GM23338 (cell line): ENCODE measurements around the gene MYO3B. TPM values are rescaled to one million over a fixed set of nuclear protein-coding genes. Genes with fewer than 3 reads are reported as not detected.

Experiments used
- ATAC-seq: fragments of 200-7000 bp; cut with Tn5 transposase; 3 replicates; pipeline ENCODE4 v1.9.1; 2020
- DNase-seq: peaks from one replicate; pipeline ENCODE4 v3.0.0-alpha.2; 2015; ENCODE audit warnings: low spot score
- H2AFZ ChIP-seq: fragments of 200-600 bp; sonication (generic); 2 replicates; pipeline ENCODE4 v1.8.0; 2016; ENCODE audit warnings: antibody characterized with exemption, mild to moderate bottlenecking, moderate library complexity
- H3F3A ChIP-seq: fragments of 200-600 bp; sonication (generic); replicated peaks from 2 replicates; pipeline ENCODE4 v1.8.0; 2017; ENCODE audit warnings: antibody characterized with exemption, mixed run types, low read depth
- H3K27ac ChIP-seq: fragments of 200-600 bp; sonication (generic); 2 replicates; pipeline ENCODE4 v1.6.1; 2016; ENCODE audit warnings: low read depth
- H3K27me3 ChIP-seq: fragments of 200-600 bp; sonication (generic); 2 replicates; pipeline ENCODE4 v1.8.0; 2016; ENCODE audit warnings: mild to moderate bottlenecking, mixed run types, moderate library complexity; ENCODE audit not compliant: insufficient read depth
- H3K36me3 ChIP-seq: fragments of 200-600 bp; sonication (generic); 2 replicates; pipeline ENCODE4 v1.8.0; 2016; ENCODE audit warnings: mild to moderate bottlenecking; ENCODE audit not compliant: insufficient read depth
- H3K4me1 ChIP-seq: fragments of 200-600 bp; sonication (generic); 2 replicates; pipeline ENCODE4 v1.8.0; 2016; ENCODE audit warnings: mild to moderate bottlenecking, moderate library complexity; ENCODE audit not compliant: insufficient read depth
- H3K4me2 ChIP-seq: fragments of 200-600 bp; sonication (generic); 2 replicates; pipeline ENCODE4 v1.7.1; 2017; ENCODE audit warnings: mixed run types
- H3K4me3 ChIP-seq: fragments of 200-600 bp; sonication (generic); 2 replicates; pipeline ENCODE4 v1.6.1; 2016; ENCODE audit warnings: mixed run types
- H3K79me2 ChIP-seq: fragments of 200-600 bp; sonication (generic); replicated peaks from 2 replicates; pipeline ENCODE4 v1.8.0; 2017; ENCODE audit warnings: mild to moderate bottlenecking; ENCODE audit not compliant: insufficient read depth
- H3K9me2 ChIP-seq: fragments of 200-600 bp; sonication (generic); 2 replicates; pipeline ENCODE4 v1.8.0; 2017; ENCODE audit not compliant: insufficient read depth
- H4K20me1 ChIP-seq: fragments of 200-600 bp; sonication (generic); replicated peaks from 2 replicates; pipeline ENCODE4 v1.8.0; 2017; ENCODE audit warnings: mild to moderate bottlenecking; ENCODE audit not compliant: insufficient read depth
- H3K27ac Mint-ChIP-seq: 2 replicates; pipeline ENCODE4 v1.8.0; 2020; ENCODE audit warnings: inconsistent platforms, mild to moderate bottlenecking, moderate library complexity, mixed read lengths
- H3K27me3 Mint-ChIP-seq: 3 replicates; pipeline ENCODE4 v1.8.0; 2022; ENCODE audit warnings: low read depth, mild to moderate bottlenecking, moderate library complexity, mixed read lengths, inconsistent platforms; ENCODE audit not compliant: insufficient read depth, poor library complexity
- H3K36me3 Mint-ChIP-seq: 3 replicates; pipeline ENCODE4 v1.8.0; 2021; ENCODE audit warnings: low read depth, mild to moderate bottlenecking, inconsistent platforms, moderate library complexity, mixed read lengths
- H3K4me1 Mint-ChIP-seq: 3 replicates; pipeline ENCODE4 v1.8.0; 2020; ENCODE audit warnings: mild to moderate bottlenecking, inconsistent platforms, mixed read lengths
- H3K4me3 Mint-ChIP-seq: 3 replicates; pipeline ENCODE4 v1.8.0; 2021; ENCODE audit warnings: moderate library complexity, mild to moderate bottlenecking, inconsistent platforms, mixed read lengths
- H3K9me3 Mint-ChIP-seq: 3 replicates; pipeline ENCODE4 v1.8.0; 2020; ENCODE audit warnings: moderate library complexity, mild to moderate bottlenecking, inconsistent platforms, mixed read lengths
- ETS1 ChIP-seq: IDR thresholded peaks from 2 replicates; pipeline ENCODE4 v1.6.1; 2016; ENCODE audit warnings: antibody characterized with exemption
- EZH2 ChIP-seq: fragments of 200-600 bp; sonication (generic); IDR thresholded peaks from one replicate; pipeline ENCODE4 v1.8.0; 2017; ENCODE audit warnings: antibody characterized with exemption, mild to moderate bottlenecking, low read depth; ENCODE audit not compliant: unreplicated experiment
- EZH2phosphoT487 ChIP-seq: fragments of 200-600 bp; sonication (generic); IDR thresholded peaks from one replicate; pipeline ENCODE4 v1.8.1; 2018; ENCODE audit warnings: antibody characterized with exemption; ENCODE audit not compliant: unreplicated experiment
- JUNB ChIP-seq: IDR thresholded peaks from one replicate; pipeline ENCODE4 v1.6.1; 2016; ENCODE audit warnings: antibody characterized with exemption; ENCODE audit not compliant: unreplicated experiment
- NANOG ChIP-seq: IDR thresholded peaks from 2 replicates; pipeline ENCODE4 v1.6.1; 2016; ENCODE audit warnings: antibody characterized with exemption, borderline replicate concordance
- POLR2AphosphoS5 ChIP-seq: IDR thresholded peaks from 2 replicates; pipeline ENCODE4 v1.6.1; 2016; ENCODE audit warnings: antibody characterized with exemption, low read depth
- REST ChIP-seq: IDR thresholded peaks from one replicate; pipeline ENCODE4 v1.6.1; 2018; ENCODE audit warnings: antibody characterized with exemption; ENCODE audit not compliant: unreplicated experiment
- STAT1 ChIP-seq: IDR thresholded peaks from one replicate; pipeline ENCODE4 v1.6.1; 2016; ENCODE audit warnings: antibody characterized with exemption; ENCODE audit not compliant: unreplicated experiment
- ZNF114 ChIP-seq: fragments of 250-450 bp; sonication (Bioruptor Pico); IDR thresholded peaks from 2 replicates; pipeline ENCODE4 v1.5.0; 2020; ENCODE audit warnings: mild to moderate bottlenecking, moderate library complexity
- ZNF331 ChIP-seq: fragments of 250-450 bp; sonication (Bioruptor Pico); IDR thresholded peaks from 2 replicates; pipeline ENCODE4 v1.5.0; 2020; ENCODE audit warnings: low read depth, mild to moderate bottlenecking, moderate library complexity
- polyA plus RNA-seq: library from polyadenylated mRNA; unstranded; fragments of >200 nt; fragmentation: Nextera tagmentation; extraction: Ambion mirVana; gene quantifications from 2 replicates; pipeline ENCODE4 v1.2.1, GENCODE V29; 2016
- total RNA-seq: library from RNA; depleted of rRNA; stranded (reverse); fragments of >200 nt; shearing (Covaris generic); gene quantifications from 2 replicates; pipeline ENCODE4 v1.2.3, GENCODE V29; 2014
- TF ChIP-seq, protein P1 (sequence below), 2 experiments: fragments of 200-600 bp in 1 of 2; sonication (generic) in 1 of 2; conservative IDR thresholded peaks; 2 replicates each; pipeline versions ENCODE4 v1.5.1 to v1.6.1; 2016 to 2017; ENCODE audit warnings: antibody characterized with exemption in 2 of 2, low read depth in 2 of 2, mild to moderate bottlenecking in 2 of 2, moderate library complexity in 1 of 2
- TF ChIP-seq, protein P2 (sequence below): fragments of 250-450 bp; sonication (Bioruptor Pico); IDR thresholded peaks from 2 replicates; pipeline ENCODE4 v1.5.0; 2020; ENCODE audit warnings: mild to moderate bottlenecking, moderate library complexity

The MYO3B gene
- total and polyA plus RNA-seq, 2 experiments from 2014 or later: 0.42 TPM; not detected in 1

DNA sequence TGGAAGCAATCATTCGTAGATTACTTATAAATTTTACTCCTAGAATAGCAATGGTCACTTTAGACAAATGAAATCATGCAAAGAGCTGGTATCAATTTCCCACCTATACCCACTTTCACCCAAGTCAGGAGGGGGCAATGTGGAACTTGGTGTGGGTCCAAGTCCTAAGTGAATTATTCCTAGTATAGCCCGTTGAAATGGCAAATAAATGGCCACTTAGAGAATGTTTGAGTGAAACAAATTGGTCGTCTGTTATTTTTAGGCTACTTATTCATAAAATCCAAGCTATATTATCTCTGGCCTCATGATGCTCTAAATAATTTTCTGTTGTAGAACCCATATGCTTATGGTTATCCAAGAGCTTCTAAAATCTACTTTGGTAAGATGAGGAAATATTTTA is 98.1 kb downstream of the MYO3B start:
- Histone ChIP-seq H3K4me1 (no peaks in the 10 kb centered on the region), H3K27me3 (no peaks in the 10 kb centered on the region), H3K36me3 (no peaks in the 10 kb centered on the region), H3K4me3 (no peak overlapping the region), H2AFZ (no peak overlapping the region), H3K4me2 (no peak overlapping the region), H3K27ac (no peak overlapping the region), H3F3A (no peaks in the 10 kb centered on the region), H3K79me2 (no peaks in the 10 kb centered on the region), H4K20me1 (no peaks in the 10 kb centered on the region), H3K9me2 (no peaks in the 10 kb centered on the region; the same call in 1 of the 2 replicates)
- TF ChIP-seq ZNF331 (CRISPR knock-in tag) (no peak), ETS1 (no peak), EZH2 (no peak), EZH2phosphoT487 (no peak), ZNF114 (CRISPR knock-in tag) (no peak), NANOG (no peak), POLR2AphosphoS5 (no peak), REST (no peak), STAT1 (no peak), JUNB (no peak)
- TF ChIP-seq, protein P1, sequence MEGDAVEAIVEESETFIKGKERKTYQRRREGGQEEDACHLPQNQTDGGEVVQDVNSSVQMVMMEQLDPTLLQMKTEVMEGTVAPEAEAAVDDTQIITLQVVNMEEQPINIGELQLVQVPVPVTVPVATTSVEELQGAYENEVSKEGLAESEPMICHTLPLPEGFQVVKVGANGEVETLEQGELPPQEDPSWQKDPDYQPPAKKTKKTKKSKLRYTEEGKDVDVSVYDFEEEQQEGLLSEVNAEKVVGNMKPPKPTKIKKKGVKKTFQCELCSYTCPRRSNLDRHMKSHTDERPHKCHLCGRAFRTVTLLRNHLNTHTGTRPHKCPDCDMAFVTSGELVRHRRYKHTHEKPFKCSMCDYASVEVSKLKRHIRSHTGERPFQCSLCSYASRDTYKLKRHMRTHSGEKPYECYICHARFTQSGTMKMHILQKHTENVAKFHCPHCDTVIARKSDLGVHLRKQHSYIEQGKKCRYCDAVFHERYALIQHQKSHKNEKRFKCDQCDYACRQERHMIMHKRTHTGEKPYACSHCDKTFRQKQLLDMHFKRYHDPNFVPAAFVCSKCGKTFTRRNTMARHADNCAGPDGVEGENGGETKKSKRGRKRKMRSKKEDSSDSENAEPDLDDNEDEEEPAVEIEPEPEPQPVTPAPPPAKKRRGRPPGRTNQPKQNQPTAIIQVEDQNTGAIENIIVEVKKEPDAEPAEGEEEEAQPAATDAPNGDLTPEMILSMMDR (conservative IDR thresholded peaks at IDR 0.05; ENCODE audit: low read depth in 2 of 2): no peak
- TF ChIP-seq, protein P2, sequence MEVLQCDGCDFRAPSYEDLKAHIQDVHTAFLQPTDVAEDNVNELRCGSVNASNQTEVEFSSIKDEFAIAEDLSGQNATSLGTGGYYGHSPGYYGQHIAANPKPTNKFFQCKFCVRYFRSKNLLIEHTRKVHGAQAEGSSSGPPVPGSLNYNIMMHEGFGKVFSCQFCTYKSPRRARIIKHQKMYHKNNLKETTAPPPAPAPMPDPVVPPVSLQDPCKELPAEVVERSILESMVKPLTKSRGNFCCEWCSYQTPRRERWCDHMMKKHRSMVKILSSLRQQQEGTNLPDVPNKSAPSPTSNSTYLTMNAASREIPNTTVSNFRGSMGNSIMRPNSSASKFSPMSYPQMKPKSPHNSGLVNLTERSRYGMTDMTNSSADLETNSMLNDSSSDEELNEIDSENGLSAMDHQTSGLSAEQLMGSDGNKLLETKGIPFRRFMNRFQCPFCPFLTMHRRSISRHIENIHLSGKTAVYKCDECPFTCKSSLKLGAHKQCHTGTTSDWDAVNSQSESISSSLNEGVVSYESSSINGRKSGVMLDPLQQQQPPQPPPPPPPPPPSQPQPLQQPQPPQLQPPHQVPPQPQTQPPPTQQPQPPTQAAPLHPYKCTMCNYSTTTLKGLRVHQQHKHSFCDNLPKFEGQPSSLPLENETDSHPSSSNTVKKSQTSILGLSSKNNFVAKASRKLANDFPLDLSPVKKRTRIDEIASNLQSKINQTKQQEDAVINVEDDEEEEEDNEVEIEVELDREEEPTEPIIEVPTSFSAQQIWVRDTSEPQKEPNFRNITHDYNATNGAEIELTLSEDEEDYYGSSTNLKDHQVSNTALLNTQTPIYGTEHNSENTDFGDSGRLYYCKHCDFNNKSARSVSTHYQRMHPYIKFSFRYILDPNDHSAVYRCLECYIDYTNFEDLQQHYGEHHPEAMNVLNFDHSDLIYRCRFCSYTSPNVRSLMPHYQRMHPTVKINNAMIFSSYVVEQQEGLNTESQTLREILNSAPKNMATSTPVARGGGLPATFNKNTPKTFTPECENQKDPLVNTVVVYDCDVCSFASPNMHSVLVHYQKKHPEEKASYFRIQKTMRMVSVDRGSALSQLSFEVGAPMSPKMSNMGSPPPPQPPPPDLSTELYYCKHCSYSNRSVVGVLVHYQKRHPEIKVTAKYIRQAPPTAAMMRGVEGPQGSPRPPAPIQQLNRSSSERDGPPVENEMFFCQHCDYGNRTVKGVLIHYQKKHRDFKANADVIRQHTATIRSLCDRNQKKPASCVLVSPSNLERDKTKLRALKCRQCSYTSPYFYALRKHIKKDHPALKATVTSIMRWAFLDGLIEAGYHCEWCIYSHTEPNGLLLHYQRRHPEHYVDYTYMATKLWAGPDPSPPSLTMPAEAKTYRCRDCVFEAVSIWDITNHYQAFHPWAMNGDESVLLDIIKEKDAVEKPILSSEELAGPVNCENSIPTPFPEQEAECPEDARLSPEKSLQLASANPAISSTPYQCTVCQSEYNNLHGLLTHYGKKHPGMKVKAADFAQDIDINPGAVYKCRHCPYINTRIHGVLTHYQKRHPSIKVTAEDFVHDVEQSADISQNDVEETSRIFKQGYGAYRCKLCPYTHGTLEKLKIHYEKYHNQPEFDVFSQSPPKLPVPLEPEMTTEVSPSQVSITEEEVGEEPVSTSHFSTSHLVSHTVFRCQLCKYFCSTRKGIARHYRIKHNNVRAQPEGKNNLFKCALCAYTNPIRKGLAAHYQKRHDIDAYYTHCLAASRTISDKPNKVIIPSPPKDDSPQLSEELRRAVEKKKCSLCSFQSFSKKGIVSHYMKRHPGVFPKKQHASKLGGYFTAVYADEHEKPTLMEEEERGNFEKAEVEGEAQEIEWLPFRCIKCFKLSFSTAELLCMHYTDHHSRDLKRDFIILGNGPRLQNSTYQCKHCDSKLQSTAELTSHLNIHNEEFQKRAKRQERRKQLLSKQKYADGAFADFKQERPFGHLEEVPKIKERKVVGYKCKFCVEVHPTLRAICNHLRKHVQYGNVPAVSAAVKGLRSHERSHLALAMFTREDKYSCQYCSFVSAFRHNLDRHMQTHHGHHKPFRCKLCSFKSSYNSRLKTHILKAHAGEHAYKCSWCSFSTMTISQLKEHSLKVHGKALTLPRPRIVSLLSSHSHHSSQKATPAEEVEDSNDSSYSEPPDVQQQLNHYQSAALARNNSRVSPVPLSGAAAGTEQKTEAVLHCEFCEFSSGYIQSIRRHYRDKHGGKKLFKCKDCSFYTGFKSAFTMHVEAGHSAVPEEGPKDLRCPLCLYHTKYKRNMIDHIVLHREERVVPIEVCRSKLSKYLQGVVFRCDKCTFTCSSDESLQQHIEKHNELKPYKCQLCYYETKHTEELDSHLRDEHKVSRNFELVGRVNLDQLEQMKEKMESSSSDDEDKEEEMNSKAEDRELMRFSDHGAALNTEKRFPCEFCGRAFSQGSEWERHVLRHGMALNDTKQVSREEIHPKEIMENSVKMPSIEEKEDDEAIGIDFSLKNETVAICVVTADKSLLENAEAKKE: no peak
- ATAC-seq: no peak
- Mint-ChIP-seq H3K4me1 (peaks cover 6% of the 10 kb centered on the region; the same call in 2 of the 3 replicates), H3K27me3 (no peaks in the 10 kb centered on the region), H3K36me3 (no peaks in the 10 kb centered on the region), H3K27ac (no peak overlapping the region), H3K9me3 (no peaks in the 10 kb centered on the region), H3K4me3 (no peak overlapping the region)
- DNase-seq: no peak
